ENCODE measurements around the gene CCDC28A. TPM values are rescaled to one million over a fixed set of nuclear protein-coding genes. Genes with fewer than 3 reads are reported as not detected.

The CCDC28A gene
- total RNA-seq (10 to 100 TPM in 3 of 5 donors, 1 to 10 TPM in 1, under 1 TPM in 1; 0.58 to 39.3 (median 22.0) TPM), polyA plus RNA-seq (10 to 100 TPM; 29.5 to 51.9 (median 35.9) TPM)
- long read RNA-seq, donor 1, partial matches to known transcripts, result 0 of 2 reads
- long read RNA-seq, donor 1, other reads (novel, unspliced or antisense), result 0 of 2 reads
- long read RNA-seq, donor 2, transcript CCDC28A-202 (6 exons, 1,505 nt), result major isoform, 6 of 6 reads
- long read RNA-seq, donor 2, partial matches to known transcripts, result 0 of 6 reads
- long read RNA-seq, donor 2, other reads (novel, unspliced or antisense), result 0 of 6 reads
- long read RNA-seq, donor 3, partial matches to known transcripts, result 0 of 1 reads
- long read RNA-seq, donor 3, other reads (novel, unspliced or antisense), result 0 of 1 reads
- long read RNA-seq, donor 4, partial matches to known transcripts, result 0 of 1 reads
- long read RNA-seq, donor 4, other reads (novel, unspliced or antisense), result 0 of 1 reads
- long read RNA-seq, donor 5, partial matches to known transcripts, result 0 of 3 reads
- long read RNA-seq, donor 5, other reads (novel, unspliced or antisense), result 0 of 3 reads
- long read RNA-seq, donor 6, transcript CCDC28A-202 (6 exons, 1,505 nt), result major isoform, 11 of 11 reads
- long read RNA-seq, donor 6, partial matches to known transcripts, result 0 of 11 reads
- long read RNA-seq, donor 6, other reads (novel, unspliced or antisense), result 0 of 11 reads
- long read RNA-seq, donor 7, transcript CCDC28A-202 (6 exons, 1,505 nt), result major isoform, 5 of 5 reads
- long read RNA-seq, donor 7, partial matches to known transcripts, result 0 of 5 reads
- long read RNA-seq, donor 7, other reads (novel, unspliced or antisense), result 0 of 5 reads
- long read RNA-seq, donor 8, partial matches to known transcripts, result 6 of 8 reads
- long read RNA-seq, donor 8, other reads (novel, unspliced or antisense), result 0 of 8 reads
- long read RNA-seq, donor 9, transcript CCDC28A-202 (6 exons, 1,505 nt), result major isoform, 8 of 8 reads
- long read RNA-seq, donor 9, partial matches to known transcripts, result 0 of 8 reads
- long read RNA-seq, donor 9, other reads (novel, unspliced or antisense), result 0 of 8 reads
- long read RNA-seq, donor 10, partial matches to known transcripts, result 0 of 2 reads
- long read RNA-seq, donor 10, other reads (novel, unspliced or antisense), result 0 of 2 reads

DNA sequence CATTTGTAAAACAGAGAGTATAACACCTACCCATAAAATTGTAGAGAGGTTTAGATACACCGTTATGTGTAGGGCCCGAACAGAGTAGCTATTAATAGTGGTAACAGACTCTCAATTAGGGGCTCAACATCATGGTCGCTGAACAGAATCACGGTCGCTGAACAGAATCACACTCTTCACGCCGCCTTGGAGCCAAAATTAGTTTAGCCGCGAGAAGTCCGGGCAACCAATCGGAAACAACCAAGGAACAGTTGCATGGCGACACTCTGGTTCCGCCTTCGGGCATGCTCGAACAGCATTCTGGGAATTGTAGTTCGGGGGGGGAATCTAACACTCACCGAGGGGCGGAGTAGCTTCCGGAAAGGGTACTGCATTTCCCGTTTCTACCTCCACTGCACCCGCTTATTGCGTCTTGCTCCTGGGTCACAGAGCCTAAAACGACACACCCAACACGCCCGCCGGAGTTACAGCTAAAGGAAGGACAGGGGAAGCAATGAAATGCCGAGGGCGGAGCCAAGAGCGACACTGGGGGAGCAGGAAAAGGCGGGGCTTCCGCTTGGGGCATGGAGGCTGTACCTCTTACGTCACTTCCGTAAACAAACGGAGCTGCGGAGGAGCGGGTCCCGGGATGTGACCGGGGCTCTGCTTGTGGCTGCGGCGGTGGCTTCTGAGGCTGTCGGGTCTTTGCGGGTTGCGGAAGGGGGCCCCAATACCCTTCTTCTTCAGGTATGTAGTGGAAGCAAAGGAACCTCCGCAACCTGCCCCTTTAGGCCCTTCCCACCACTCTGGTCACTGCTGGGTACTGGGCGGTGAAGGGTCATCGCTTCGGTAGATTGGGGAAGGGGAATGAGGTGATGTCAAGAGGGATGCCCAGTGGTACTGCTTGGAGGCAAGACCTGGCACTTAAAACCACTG is at the start of gene CCDC28A:
Gene CCDC28A, plus strand, starts transcription at position 593 of the 915 bp plus-strand sequence. CDS start 2,352 bp downstream, outside the sequence.
- H3K27ac ChIP-seq, result peak within 1 kb of the TSS; percentile 92 to 99 (median 95)
- peaks cover 0 to 27% (median 23%) of the 10 kb centered on the region in 4 donors for H3K36me3 ChIP-seq
- no peaks in the 10 kb centered on the region for H3K9me3 ChIP-seq
- H3K4me3 ChIP-seq, result peak within 1 kb of the TSS; percentile 78 to 92 (median 85)
- TF ChIP-seq EP300 (IDR thresholded peaks at IDR 0.05) (no peak), POLR2AphosphoS5 (IDR thresholded peaks at IDR 0.05) (peak; percentile 16 to 70 (median 30)), POLR2A (IDR thresholded peaks at IDR 0.05) (no peak)
- TF ChIP-seq, protein P1, sequence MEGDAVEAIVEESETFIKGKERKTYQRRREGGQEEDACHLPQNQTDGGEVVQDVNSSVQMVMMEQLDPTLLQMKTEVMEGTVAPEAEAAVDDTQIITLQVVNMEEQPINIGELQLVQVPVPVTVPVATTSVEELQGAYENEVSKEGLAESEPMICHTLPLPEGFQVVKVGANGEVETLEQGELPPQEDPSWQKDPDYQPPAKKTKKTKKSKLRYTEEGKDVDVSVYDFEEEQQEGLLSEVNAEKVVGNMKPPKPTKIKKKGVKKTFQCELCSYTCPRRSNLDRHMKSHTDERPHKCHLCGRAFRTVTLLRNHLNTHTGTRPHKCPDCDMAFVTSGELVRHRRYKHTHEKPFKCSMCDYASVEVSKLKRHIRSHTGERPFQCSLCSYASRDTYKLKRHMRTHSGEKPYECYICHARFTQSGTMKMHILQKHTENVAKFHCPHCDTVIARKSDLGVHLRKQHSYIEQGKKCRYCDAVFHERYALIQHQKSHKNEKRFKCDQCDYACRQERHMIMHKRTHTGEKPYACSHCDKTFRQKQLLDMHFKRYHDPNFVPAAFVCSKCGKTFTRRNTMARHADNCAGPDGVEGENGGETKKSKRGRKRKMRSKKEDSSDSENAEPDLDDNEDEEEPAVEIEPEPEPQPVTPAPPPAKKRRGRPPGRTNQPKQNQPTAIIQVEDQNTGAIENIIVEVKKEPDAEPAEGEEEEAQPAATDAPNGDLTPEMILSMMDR (IDR thresholded peaks at IDR 0.05), result no peak
- H3K4me1 ChIP-seq, result peaks cover 9 to 29% (median 23%) of the 10 kb centered on the region in 4 donors
- peak; percentile 93 to 98 for DNase-seq
- H3K27me3 ChIP-seq, result no peaks in the 10 kb centered on the region
- WGBS, 5 donors, result 0 to 1% (median 0%) methylated on average over 45 to 47 of the region's 47 CpGs
- intact Hi-C loops (cut with DNase I; ENCODE audit: low total_unique reads), result loop anchor here (5.0 kb wide), 1 partner anchor 86 kb away; no protein-coding TSS in a partner anchor

- peaks cover 7 to 19% (median 18%) of the 10 kb centered on the region in 4 donors for H3K4me1 ChIP-seq
- H3K27me3 ChIP-seq, result no peaks in the 10 kb centered on the region
- TF ChIP-seq POLR2A (IDR thresholded peaks at IDR 0.05), result no peak
- no peak overlapping the region for H3K27ac ChIP-seq
- no peaks in the 10 kb centered on the region for H3K36me3 ChIP-seq
- no peak overlapping the region for H3K4me3 ChIP-seq
- H3K9me3 ChIP-seq, result no peaks in the 10 kb centered on the region
- WGBS, 5 donors, result 24 to 35% (median 28%) methylated on average over 3 of the region's 3 CpGs
- intact Hi-C loops (cut with DNase I; ENCODE audit: low total_unique reads), result no loop called here
- peak; percentile 28 to 43 for DNase-seq
Observed at GRCh38 chr6:138724015-138724414, 49.6 kb upstream of the CCDC28A start.

DNA sequence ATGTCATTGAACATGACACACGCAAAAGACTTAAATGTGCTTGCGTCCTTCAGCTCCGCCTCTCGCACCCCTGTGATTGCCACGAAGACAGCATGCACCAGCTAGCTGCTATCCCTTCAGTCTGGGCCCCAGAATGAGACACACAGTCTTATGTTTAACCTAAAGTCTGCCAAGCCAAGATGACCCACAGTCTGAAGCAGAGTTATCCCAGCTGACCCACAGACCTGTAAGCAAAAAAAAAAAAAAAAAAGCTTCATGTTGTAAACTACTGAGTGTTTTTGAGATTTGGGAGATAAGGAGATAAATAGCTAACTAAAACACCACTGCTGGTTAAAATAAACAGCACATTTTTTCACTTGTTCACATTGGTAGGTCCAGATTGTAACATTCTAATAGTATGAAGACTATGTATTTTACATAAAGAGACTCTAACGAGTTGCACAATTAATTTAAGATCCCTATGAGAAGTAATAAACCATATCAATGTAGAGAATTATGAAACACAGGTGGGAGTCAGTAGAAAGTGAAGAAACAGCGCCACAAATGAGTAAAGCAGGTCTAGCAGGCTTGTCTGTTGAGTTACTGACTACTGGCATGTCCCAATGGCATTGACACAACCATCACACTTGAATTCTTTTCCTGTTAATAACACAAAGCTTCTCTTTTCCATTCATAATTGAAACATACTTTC is 47.4 kb upstream of the CCDC28A start:
- H3K27me3 ChIP-seq, result no peaks in the 10 kb centered on the region
- no peak overlapping the region for H3K27ac ChIP-seq
- intact Hi-C loops (cut with DNase I; ENCODE audit: low total_unique reads), result no loop called here
- no peaks in the 10 kb centered on the region for H3K9me3 ChIP-seq
- peaks cover 7 to 19% (median 18%) of the 10 kb centered on the region in 4 donors for H3K4me1 ChIP-seq
- 80 to 93% (median 88%) methylated on average over 7 of the region's 7 CpGs for WGBS, 5 donors
- DNase-seq, result no peak
- H3K36me3 ChIP-seq, result no peaks in the 10 kb centered on the region
- H3K4me3 ChIP-seq, result no peak overlapping the region
- TF ChIP-seq POLR2AphosphoS5 (IDR thresholded peaks at IDR 0.05) (no peak), POLR2A (IDR thresholded peaks at IDR 0.05) (no peak), EP300 (IDR thresholded peaks at IDR 0.05) (no peak)
- TF ChIP-seq, protein P1 (IDR thresholded peaks at IDR 0.05), result no peak

GRCh38 chr6:138726757-138727097 is 46.8 kb upstream of the CCDC28A start:
- TF ChIP-seq POLR2A (IDR thresholded peaks at IDR 0.05) (no peak), EP300 (IDR thresholded peaks at IDR 0.05) (no peak), POLR2AphosphoS5 (IDR thresholded peaks at IDR 0.05) (no peak)
- TF ChIP-seq, protein P1 (IDR thresholded peaks at IDR 0.05), result no peak
- intact Hi-C loops (cut with DNase I; ENCODE audit: low total_unique reads), result no loop called here
- H3K27me3 ChIP-seq, result no peaks in the 10 kb centered on the region
- no peaks in the 10 kb centered on the region for H3K36me3 ChIP-seq
- peaks cover 7 to 19% (median 18%) of the 10 kb centered on the region in 4 donors for H3K4me1 ChIP-seq
- 85 to 96% (median 93%) methylated on average over 3 of the region's 3 CpGs for WGBS, 5 donors
- H3K27ac ChIP-seq, result no peak overlapping the region
- DNase-seq, result no peak
- no peak overlapping the region for H3K4me3 ChIP-seq
- no peaks in the 10 kb centered on the region for H3K9me3 ChIP-seq

All from stomach (tissue), 19 donors.